MM.1S (cell line): ENCODE measurements around the gene ZEB2.

Experiments
- DNase-seq: peaks from one replicate; pipeline ENCODE4 v3.0.0-alpha.2; 2015
- H2AFZ ChIP-seq: fragments of 300-600 bp; sonication (generic); 2 replicates; pipeline ENCODE4 v1.6.0; 2016; ENCODE audit warnings: antibody characterized with exemption, low read length
- H3F3A ChIP-seq: fragments of 300-600 bp; sonication (generic); 2 replicates; pipeline ENCODE4 v1.6.1; 2016; ENCODE audit warnings: mild to moderate bottlenecking, antibody characterized with exemption, low read length, moderate library complexity, mixed read lengths; ENCODE audit not compliant: insufficient read depth
- H3K27ac ChIP-seq: fragments of 300-600 bp; sonication (generic); 2 replicates; pipeline ENCODE4 v1.5.1; 2016; ENCODE audit warnings: mild to moderate bottlenecking, low read length
- H3K27me3 ChIP-seq: fragments of 300-600 bp; sonication (generic); replicated peaks from 2 replicates; pipeline ENCODE4 v1.6.0; 2016; ENCODE audit warnings: low read length; ENCODE audit not compliant: insufficient read depth
- H3K36me3 ChIP-seq: fragments of 300-600 bp; sonication (generic); replicated peaks from 2 replicates; pipeline ENCODE4 v1.6.1; 2016; ENCODE audit warnings: mild to moderate bottlenecking, low read length, mixed read lengths; ENCODE audit not compliant: insufficient read depth
- H3K4me1 ChIP-seq: fragments of 300-600 bp; sonication (generic); 2 replicates; pipeline ENCODE4 v1.6.1; 2016; ENCODE audit warnings: low read length, mixed read lengths
- H3K4me2 ChIP-seq: fragments of 300-600 bp; sonication (generic); 2 replicates; pipeline ENCODE4 v1.6.0; 2016; ENCODE audit warnings: low read depth, low read length
- H3K4me3 ChIP-seq: fragments of 300-600 bp; sonication (generic); 2 replicates; pipeline ENCODE4 v1.5.1; 2016; ENCODE audit warnings: low read length, mixed read lengths
- H3K79me2 ChIP-seq: fragments of 300-600 bp; sonication (generic); 2 replicates; pipeline ENCODE4 v1.6.1; 2016; ENCODE audit warnings: mixed run types, low read length, mixed read lengths
- H3K9ac ChIP-seq: fragments of 300-600 bp; sonication (generic); 2 replicates; pipeline ENCODE4 v1.6.1; 2016; ENCODE audit warnings: low read length, mixed read lengths
- H3K9me2 ChIP-seq: fragments of 300-600 bp; sonication (generic); replicated peaks from 2 replicates; pipeline ENCODE4 v1.6.1; 2016; ENCODE audit warnings: mild to moderate bottlenecking, low read length, mixed read lengths; ENCODE audit not compliant: insufficient read depth
- H3K9me3 ChIP-seq: fragments of 300-600 bp; sonication (generic); replicated peaks from 2 replicates; pipeline ENCODE4 v1.6.1; 2016; ENCODE audit warnings: mild to moderate bottlenecking, low read length, mixed read lengths; ENCODE audit not compliant: insufficient read depth
- H4K20me1 ChIP-seq: fragments of 300-600 bp; sonication (generic); 2 replicates; pipeline ENCODE4 v1.6.1; 2016; ENCODE audit warnings: mild to moderate bottlenecking, low read length, moderate library complexity, mixed read lengths; ENCODE audit not compliant: insufficient read depth
- CTCF ChIP-seq: fragments of 300-600 bp; sonication (generic); IDR thresholded peaks from 2 replicates; pipeline ENCODE4 v1.5.1; 2016; ENCODE audit warnings: antibody characterized with exemption, low read length, mixed read lengths
- EZH2 ChIP-seq: fragments of 300-600 bp; sonication (generic); optimal IDR thresholded peaks from 2 replicates; pipeline ENCODE3; 2017; ENCODE audit warnings: low read depth, mild to moderate bottlenecking, antibody characterized with exemption, low read length, mixed read lengths
- EZH2phosphoT487 ChIP-seq: fragments of 300-600 bp; sonication (generic); IDR thresholded peaks from 2 replicates; pipeline ENCODE4 v1.6.1; 2018; ENCODE audit warnings: antibody characterized with exemption, low read length

ZEB2 gene

GRCh38 chr2:144445196-144445595 is 74.7 kb downstream of the ZEB2 start:
- Histone ChIP-seq H3K9me3 (no peaks in the 10 kb centered on the region), H3K27ac (no peak overlapping the region), H2AFZ (no peak overlapping the region), H4K20me1 (no peaks in the 10 kb centered on the region), H3K4me3 (no peak overlapping the region), H3K9me2 (no peaks in the 10 kb centered on the region), H3K4me1 (no peaks in the 10 kb centered on the region), H3K36me3 (no peaks in the 10 kb centered on the region), H3K79me2 (no peaks in the 10 kb centered on the region), H3F3A (no peaks in the 10 kb centered on the region), H3K9ac (no peak overlapping the region), H3K4me2 (no peak overlapping the region), H3K27me3 (no peaks in the 10 kb centered on the region)
- TF ChIP-seq EZH2 (no peak), CTCF (no peak)
- DNase-seq = no peak

GRCh38 chr2:144443837-144444817 is 75.8 kb downstream of the ZEB2 start:
- Histone ChIP-seq H3K4me1 (no peaks in the 10 kb centered on the region), H3K79me2 (no peaks in the 10 kb centered on the region), H3K9me2 (no peaks in the 10 kb centered on the region), H3F3A (no peaks in the 10 kb centered on the region), H3K4me3 (no peak overlapping the region), H4K20me1 (no peaks in the 10 kb centered on the region), H2AFZ (no peak overlapping the region), H3K36me3 (no peaks in the 10 kb centered on the region), H3K4me2 (no peak overlapping the region), H3K9me3 (no peaks in the 10 kb centered on the region), H3K27me3 (no peaks in the 10 kb centered on the region), H3K27ac (no peak overlapping the region), H3K9ac (no peak overlapping the region)
- DNase-seq = no peak
- no peak for TF ChIP-seq EZH2phosphoT487
- no peak for TF ChIP-seq EZH2
- TF ChIP-seq CTCF = no peak

- Histone ChIP-seq H3K4me3 (no peak overlapping the region), H4K20me1 (no peaks in the 10 kb centered on the region)
These were observed 78.2 kb downstream of the ZEB2 start for GRCh38 chr2:144441711-144442141.

More at GRCh38 chr2:144441711-144442141, 78.2 kb downstream of the ZEB2 start:
- H3K9me3 ChIP-seq = no peaks in the 10 kb centered on the region
- H3K4me2 ChIP-seq = no peak overlapping the region
- H3K36me3 ChIP-seq = no peaks in the 10 kb centered on the region
- H3K27me3 ChIP-seq = no peaks in the 10 kb centered on the region
- no peak overlapping the region for H2AFZ ChIP-seq
- H3K27ac ChIP-seq = no peak overlapping the region
- DNase-seq = no peak
- no peaks in the 10 kb centered on the region for H3K79me2 ChIP-seq
- no peak overlapping the region for H3K9ac ChIP-seq
- TF ChIP-seq EZH2phosphoT487 (no peak), CTCF (no peak), EZH2 (no peak)
- no peaks in the 10 kb centered on the region for H3K9me2 ChIP-seq
- no peaks in the 10 kb centered on the region for H3K4me1 ChIP-seq
- no peaks in the 10 kb centered on the region for H3F3A ChIP-seq
